SK-N-MC (cell line): ENCODE data around the gene ALDOB.

ENCODE experiments used
- EZH2 ChIP-seq: fragments of 200-600 bp; sonication (generic); IDR thresholded peaks from one replicate; pipeline ENCODE4 v1.6.1; 2017; ENCODE audit warnings: antibody characterized with exemption
- POLR2AphosphoS5 ChIP-seq: IDR thresholded peaks from 2 replicates; pipeline ENCODE4 v1.6.1; 2012; ENCODE audit warnings: mild to moderate bottlenecking, low read depth, low read length, borderline replicate concordance

DNA sequence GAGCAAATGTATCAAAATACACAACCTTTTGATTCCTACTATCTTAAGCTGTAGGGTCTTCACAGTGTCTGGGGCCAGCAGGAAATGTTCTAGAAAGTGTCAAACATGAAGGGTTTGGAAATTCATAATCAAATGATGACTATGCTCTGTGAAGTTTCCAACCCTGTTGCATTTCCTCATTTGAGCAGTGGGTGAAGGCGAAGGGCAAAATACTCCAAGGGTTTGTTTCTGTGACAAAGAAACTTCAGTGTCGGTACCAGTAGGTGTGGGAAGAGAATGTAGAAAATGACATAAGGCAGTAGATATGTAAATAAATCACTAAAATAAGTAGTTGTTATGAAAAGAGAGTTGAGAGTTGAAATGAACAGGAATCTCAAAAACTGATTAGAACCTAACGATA is 576 bp downstream of the ALDOB start:
- TF ChIP-seq POLR2AphosphoS5 = no peak
- no peak for TF ChIP-seq EZH2
